Activated T-helper 9 cell treated with anti-CD3 and anti-CD28 coated beads, Interleukin-2, amount 50 U/mL, for 16 hours (primary cell): ENCODE measurements around the gene ETFA.

Experiments used
- DNase-seq: peaks from one replicate; pipeline ENCODE4 v3.0.0-alpha.2; 2020; ENCODE audit warnings: low read depth

The ETFA gene

GRCh38 chr15:76340198-76340802 is 29.0 kb upstream of the ETFA start:
- DNase-seq = no peak

DNA sequence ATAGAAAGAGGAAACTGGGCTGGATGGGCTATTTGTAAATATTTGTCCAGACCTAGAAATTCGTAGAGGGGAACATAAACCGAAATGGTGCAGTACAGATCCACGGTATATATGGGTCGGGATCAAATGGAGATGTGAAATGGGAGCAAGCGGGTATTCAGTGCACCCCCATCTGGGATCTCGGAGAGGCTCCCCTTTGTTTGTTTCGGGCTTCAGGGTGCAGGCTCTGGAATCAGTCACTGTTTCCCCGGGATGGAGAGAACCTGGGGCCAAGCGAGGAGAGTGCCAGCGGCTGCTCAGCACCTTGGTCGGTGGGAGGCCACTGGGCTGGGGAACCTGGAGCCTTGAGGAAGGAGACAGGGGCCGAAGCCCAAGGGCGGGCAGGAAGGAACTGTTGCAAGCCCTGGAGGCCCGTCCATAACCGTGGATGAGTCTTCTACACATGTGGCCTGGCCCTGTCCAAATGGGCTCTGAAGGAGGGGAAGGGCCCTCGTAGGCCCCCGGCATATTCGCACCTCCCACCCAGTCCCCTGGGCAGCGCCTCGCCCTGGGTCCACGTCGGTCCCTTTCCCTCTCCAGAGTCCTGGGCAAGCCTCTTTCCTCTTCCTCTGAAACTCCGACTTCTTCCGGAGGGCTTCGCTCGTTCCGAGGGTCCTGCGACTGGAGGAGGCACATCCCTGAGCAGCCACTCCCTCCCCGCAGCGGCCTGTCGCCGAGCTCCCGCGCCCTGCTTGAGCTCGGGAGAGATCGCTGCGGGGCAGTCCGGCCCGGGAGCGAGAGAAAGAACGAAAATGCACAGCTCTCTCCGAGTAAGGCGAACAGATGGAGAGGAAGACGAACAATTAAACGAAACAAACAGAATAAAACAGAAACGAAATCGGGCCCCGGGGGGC is 28.3 kb upstream of the ETFA start:
- DNase-seq = no peak

GRCh38 chr15:76338486-76339304 is 27.4 kb upstream of the ETFA start:
- no peak for DNase-seq

GRCh38 chr15:76337696-76338485 is 26.6 kb upstream of the ETFA start:
- DNase-seq = no peak

GRCh38 chr15:76337059-76337695 is 25.9 kb upstream of the ETFA start:
- DNase-seq = no peak

DNA sequence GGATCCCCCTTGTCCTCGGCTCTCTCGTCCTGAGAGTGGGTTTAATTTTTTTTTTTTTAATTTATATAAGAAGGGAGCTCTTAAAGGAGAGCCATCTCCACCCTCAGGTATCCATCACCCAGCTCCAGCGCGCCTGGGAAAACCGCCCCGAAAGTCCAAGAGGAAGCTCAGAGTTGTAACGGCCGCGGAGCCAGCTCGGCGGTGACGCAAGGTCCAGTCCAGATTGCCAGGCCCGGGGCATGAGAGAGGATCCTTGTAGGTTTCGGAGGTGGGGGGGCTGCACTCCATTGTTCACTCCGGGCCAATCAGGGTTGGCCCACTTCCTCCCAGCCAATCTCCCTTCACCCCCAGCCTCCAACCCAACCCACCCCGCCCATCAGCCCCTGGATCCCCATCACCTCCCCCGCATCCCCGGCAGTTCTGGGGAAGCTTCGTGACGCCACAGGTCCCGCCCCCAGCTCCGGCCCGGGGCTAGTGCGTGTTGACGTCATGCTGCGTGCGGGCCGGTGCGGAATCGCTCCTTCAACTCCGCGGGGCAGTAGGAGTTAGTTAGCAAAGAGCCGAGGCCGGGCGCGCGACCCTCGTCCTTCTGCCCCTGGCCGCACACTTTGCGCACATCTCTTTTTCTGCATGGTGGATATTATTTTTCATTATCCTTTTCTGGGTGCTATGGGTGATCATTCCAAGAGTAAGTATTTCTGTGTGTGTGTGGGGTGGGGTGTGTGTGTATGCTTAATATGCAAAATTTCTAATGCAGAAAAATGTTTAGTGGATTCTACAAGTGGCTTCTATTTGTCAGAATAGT is 25.2 kb upstream of the ETFA start, which contains the start of gene ISL2:
ISL2 (plus strand) TSS at position 520 of the 805 bp plus-strand sequence; CDS start at position 631, 111 bp downstream.
- no peak for DNase-seq

DNA sequence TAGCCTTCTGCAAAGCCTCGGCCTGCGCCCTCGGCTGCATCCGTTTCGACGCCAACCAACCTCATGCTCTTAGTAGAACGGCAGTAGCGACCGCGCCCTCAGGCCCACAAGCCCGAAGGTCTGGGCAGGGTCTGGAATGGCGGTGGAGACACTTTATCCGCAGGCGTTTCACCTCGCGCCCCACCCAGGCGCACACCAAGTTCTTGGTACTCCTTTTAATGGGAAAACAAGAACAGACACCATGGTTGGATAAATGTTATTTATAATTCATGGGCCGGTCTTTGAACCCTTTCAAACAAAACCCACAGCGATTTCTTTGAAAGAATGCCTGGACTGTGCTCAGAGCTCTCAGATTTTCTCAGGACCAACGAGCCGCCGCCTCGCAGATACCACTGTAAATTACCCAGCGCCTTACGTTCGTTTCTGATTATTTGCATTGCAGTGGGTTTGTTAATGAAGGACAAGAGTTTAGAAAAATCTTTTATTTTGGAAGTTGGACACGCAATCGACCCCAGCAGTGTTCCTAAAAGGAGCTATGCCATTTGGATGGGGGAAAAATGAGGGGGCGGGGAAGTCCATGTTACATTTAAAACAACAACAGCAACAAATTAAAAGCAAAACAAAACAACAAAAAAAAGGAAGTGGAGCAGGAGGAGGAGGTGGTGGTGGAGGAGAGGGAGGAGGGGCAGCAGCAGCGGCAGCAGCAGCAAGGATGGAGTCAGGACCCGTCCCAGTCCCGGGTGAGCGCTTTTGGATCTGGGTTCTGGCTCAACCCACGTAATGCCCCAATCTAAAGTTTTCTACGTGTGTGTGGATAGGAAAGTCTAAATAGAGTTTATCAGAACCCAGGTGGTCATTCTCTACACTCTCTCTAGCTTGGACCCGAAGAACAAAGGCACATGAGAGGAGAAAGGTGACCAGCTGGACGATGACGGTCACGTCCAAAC is 24.3 kb upstream of the ETFA start:
- no peak for DNase-seq

- no peak for DNase-seq
Observed at GRCh38 chr15:76334438-76335306, 23.4 kb upstream of the ETFA start.

DNA sequence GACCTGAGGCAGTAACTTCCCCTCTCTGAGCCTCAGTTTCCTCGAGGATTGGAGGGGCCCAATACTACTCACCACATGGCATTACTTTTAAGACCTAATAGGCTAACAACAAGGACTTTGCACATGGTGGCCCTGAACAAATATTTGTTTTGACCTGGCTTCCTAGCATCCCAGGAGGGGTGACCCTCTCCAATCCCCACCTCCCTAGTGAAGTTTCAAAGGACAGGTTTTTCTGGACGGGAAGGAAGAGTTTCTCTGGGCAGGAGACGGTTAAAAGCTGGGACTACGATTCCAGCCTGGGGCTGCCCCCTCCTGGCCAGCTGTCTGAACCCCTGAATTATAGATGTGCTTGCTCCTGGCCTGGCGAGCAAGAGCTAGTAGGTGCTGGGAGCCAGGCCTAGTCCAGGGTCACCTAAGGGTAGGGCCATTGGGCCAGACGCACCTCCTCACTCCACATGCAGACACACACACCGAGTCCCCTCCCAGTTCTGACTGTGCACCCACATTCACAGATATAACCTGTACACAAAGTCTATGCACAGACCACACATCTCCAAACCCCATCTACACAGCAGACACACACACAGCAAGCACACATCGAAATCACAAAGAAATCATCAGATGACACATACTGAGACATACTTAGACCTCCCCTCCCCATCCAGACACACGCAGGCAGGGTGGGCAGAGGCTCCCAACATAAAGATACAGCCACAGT is 22.6 kb upstream of the ETFA start:
- DNase-seq = no peak

- no peak for DNase-seq
Observed at GRCh38 chr15:76333309-76333708, 22.0 kb upstream of the ETFA start.

GRCh38 chr15:76332796-76333195 is 21.5 kb upstream of the ETFA start:
- DNase-seq = no peak

- DNase-seq = no peak
Observed at GRCh38 chr15:76330080-76330680, 18.9 kb upstream of the ETFA start.

- no peak for DNase-seq
Observed at GRCh38 chr15:76328958-76329357, 17.7 kb upstream of the ETFA start.

- no peak for DNase-seq
Observed at GRCh38 chr15:76328106-76328696, 16.9 kb upstream of the ETFA start.

GRCh38 chr15:76327191-76328105 is 16.2 kb upstream of the ETFA start:
- no peak for DNase-seq

GRCh38 chr15:76325704-76326103 is 14.4 kb upstream of the ETFA start:
- no peak for DNase-seq
